ENCODE measurements around the gene ARMC7. TPM values are rescaled to one million over a fixed set of nuclear protein-coding genes. Genes with fewer than 3 reads are reported as not detected.

ARMC7 gene
- total and polyA plus RNA-seq, 2 of the 13 experiments (the other 11 are each of a cell fraction or from before 2014, with no cell fraction given): 3.9 to 4.2 TPM

- TF ChIP-seq ZNF20 (CRISPR knock-in tag; IDR thresholded peaks at IDR 0.05): no peak
- TF ChIP-seq ZHX1 (CRISPR knock-in tag; IDR thresholded peaks at IDR 0.05; ENCODE audit: low read depth): peak; percentile 78
Measured at GRCh38 chr17:75077496-75078283, 32.1 kb upstream of the ARMC7 start (continued).

- CTCF ChIA-PET (ENCODE audit: low intra/inter-chr PET ratio, low total read pairs): no interaction called here
- FAIRE-seq: no peak
- intact Hi-C loops (cut with micrococcal nuclease; ENCODE audit: unreplicated experiment): no loop called here
- Histone ChIP-seq H2AFZ (ENCODE audit: low read length) (no peak overlapping the region), H3K4me1 (ENCODE audit: insufficient read depth, low read length) (peaks cover 97% of the 10 kb centered on the region), H3K4me3 (replicated peaks in 1 of 3; ENCODE audit: insufficient read depth in 1 of 3, low read depth in 2 of 3, low read length in 3 of 3) (peak overlapping the region; percentile 22 to 66 (median 32); a peak in 4 of 6 replicates), H3K27ac (ENCODE audit: extremely low read length, insufficient read depth, low read length) (no peak overlapping the region), H3K4me2 (ENCODE audit: low read depth, low read length) (peak overlapping the region; percentile 79), H3K9me3 (ENCODE audit: low read length) (no peaks in the 10 kb centered on the region), H3K9ac (ENCODE audit: insufficient read depth, low read depth, low read length) (peak overlapping the region; percentile 53), H3K36me3 (replicated peaks in 1 of 2; ENCODE audit: control insufficient read depth in 1 of 2, insufficient read depth in 2 of 2, low read length in 2 of 2) (no peaks in the 10 kb centered on the region), H3K27me3 (ENCODE audit: control insufficient read depth in 1 of 2, insufficient read depth in 2 of 2, low read length in 2 of 2) (peaks cover 0 to 36% of the 10 kb centered on the region in 2 experiments; a peak in 3 of 5 replicates), H4K20me1 (ENCODE audit: insufficient read depth, low read length) (no peaks in the 10 kb centered on the region), H3K79me2 (ENCODE audit: insufficient read depth, low read length) (no peaks in the 10 kb centered on the region)
- 1% methylated on average over 11 of the region's 17 CpGs for WGBS (ENCODE audit: low lambda C conversion rate)
- ATAC-seq: peak; percentile 17
- DNase-seq (ENCODE audit: low spot score): no peak
- in situ Hi-C loops (cut with HindIII; ENCODE audit: extremely low pct_ligation_motif_present, low pct_unique_long_range_greater_than_20kb): no loop called here
- POLR2A ChIA-PET: interaction anchor here (1.1 to 3.6 kb wide), 8 partner anchors 9 to 66 kb away, joined by 3 to 19 read pairs (median 8); partner anchors contain the start of genes ARMC7, MRPL58 and SLC16A5
- no TSS peak for BruUV-seq (replicated peaks)
- TF ChIP-seq TCF7 (IDR thresholded peaks at IDR 0.05; ENCODE audit: low read depth): no peak
- no peak for TF ChIP-seq ZNF646 (CRISPR knock-in tag; IDR thresholded peaks at IDR 0.05)
- 0 out of 2 replicates have a peak, but pooled peaks have one; percentile 72 for TF ChIP-seq ZNF235 (CRISPR knock-in tag; IDR thresholded peaks at IDR 0.05; ENCODE audit: borderline replicate concordance)
- no peak for TF ChIP-seq SRSF1 (optimal IDR thresholded peaks at IDR 0.05; ENCODE audit: low read depth, low read length)
- no peak for TF ChIP-seq ZFYVE20 (CRISPR knock-in tag; IDR thresholded peaks at IDR 0.05; ENCODE audit: borderline replicate concordance, low read depth)
Measured at GRCh38 chr17:75078284-75079022, 31.3 kb upstream of the ARMC7 start.
